NOMO-1 (cell line): ENCODE data around the gene NFAT5.
"Not testable (repeated sequence)": the region's sequence is repeated elsewhere in the genome, so short reads cannot be mapped to it uniquely, and the experiment has no call there.

Source experiments
- DNase-seq, 2 experiments: peaks; one replicate each; lab custom pipeline; 2025; ENCODE audit not compliant: unreplicated experiment in 2 of 2; lab: John Stamatoyannopoulos, UW

NFAT5 gene

GRCh38 chr16:69727916-69728270 is 162.1 kb downstream of the NFAT5 start:
- DNase-seq = no peak

DNA sequence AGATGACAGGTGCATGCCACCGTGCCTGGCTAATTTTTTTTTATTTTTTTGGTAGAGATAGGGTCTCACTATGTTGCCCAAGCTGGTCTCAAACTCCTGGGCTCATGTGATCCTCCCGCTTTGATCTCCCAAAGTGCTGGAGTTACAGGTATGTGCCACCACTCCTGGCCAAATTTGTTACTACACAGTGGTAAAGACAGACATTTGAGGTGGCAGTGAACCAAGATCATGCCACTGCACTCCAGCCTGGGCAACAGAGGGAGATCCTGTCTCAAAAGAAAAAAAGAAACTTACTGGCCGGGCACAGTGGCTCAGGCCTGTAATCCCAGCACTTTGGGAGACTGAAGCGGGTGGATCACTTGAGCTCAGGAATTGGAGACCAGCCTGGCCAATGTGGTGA is 163.3 kb downstream of the NFAT5 start:
- DNase-seq = not testable (repeated sequence)

- not testable (repeated sequence) for DNase-seq
Measured at GRCh38 chr16:69731280-69731679, 165.5 kb downstream of the NFAT5 start.

- DNase-seq = no peak
Measured at GRCh38 chr16:69732101-69732500, 166.3 kb downstream of the NFAT5 start.

DNA sequence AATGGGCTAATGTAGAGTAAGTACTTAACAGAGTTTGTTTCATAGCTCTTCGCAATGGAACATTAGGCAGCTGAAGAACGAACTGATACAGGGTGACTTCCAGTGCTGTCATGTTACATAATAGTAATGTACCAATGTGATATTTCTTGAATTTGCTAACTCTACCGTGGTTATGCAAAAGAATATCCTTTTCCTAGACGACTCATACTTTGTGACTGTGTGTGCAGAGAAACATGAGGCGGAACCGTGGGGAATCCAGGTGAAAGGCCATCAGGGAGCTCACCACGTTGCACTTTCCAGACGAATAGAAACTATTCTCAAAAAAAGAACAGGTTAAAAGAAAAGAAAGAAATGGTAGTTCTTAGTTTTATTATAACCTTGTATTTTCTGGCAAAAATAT is 175.8 kb downstream of the NFAT5 start:
- DNase-seq = no peak

DNA sequence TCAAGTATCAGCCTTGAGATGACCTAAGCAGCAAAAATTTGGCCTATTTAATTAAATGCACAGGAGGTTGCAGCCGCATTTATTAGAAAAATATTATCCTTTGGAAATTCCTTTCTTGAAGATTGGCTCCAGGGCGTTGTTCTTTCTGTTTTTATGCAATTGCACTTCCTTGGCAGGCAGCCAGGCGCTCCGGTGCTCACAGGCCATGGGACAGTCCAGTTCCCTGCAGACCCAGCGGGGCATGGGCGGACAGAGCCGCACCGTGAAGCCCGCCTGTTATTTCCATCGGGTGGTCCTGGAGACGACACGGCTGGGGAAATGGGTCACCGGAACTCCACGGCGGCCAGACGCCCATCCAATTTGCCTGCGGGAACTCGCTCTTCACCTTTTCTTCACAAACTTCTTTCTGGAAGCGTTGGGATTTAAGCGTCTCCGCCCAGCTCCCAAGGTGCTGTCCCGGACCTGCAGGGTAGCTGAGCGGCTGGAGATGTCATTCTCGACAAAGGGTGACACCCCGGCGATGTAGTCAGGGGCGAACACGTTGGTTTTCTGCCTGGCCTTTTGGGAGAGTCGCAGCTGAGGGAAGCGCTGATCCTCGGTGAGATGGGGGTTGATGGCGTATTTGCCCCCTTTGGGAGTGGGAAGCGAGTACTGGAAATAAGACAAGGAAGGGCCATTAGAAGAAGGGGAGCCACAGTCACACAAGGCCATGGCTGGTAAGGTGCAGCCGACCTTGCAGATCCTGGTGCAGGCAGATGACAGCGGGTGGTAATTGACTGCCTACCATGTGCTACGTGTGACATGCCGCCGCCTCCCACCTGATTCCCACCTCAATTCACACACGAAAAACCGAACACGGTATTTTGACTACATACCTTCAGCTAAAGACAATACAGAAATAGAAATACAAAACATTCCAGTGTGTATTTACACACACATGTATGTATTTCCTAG is 176.5 kb downstream of the NFAT5 start:
- DNase-seq = no peak

- no peak for DNase-seq
Measured at GRCh38 chr16:69744363-69745231, 178.8 kb downstream of the NFAT5 start.

- no peak for DNase-seq
Measured at GRCh38 chr16:69745232-69745612, 179.5 kb downstream of the NFAT5 start.

DNA sequence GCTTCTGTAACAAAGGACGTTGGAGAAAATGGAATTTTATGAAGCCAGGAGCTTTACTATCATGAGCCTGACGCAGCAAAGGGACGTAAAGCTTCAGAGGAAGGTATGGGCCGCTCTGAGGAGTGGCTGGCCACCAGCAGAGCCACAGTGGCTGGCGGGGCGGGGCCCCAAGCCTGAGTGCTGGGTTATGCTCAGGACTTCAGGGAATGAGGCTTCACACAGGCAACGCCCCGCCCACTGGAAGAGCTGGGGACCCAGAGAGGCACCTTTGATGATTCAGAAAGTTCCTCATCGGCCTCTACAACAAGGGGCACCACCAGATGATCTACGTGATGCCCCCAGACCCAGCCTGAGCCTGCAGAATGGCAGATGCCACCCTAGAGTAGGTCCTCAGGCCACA is 180.2 kb downstream of the NFAT5 start:
- DNase-seq = no peak

- DNase-seq = no peak
Measured at GRCh38 chr16:69747115-69747514, 181.3 kb downstream of the NFAT5 start.

GRCh38 chr16:69748694-69749345 is 183.1 kb downstream of the NFAT5 start:
- DNase-seq = no peak

DNA sequence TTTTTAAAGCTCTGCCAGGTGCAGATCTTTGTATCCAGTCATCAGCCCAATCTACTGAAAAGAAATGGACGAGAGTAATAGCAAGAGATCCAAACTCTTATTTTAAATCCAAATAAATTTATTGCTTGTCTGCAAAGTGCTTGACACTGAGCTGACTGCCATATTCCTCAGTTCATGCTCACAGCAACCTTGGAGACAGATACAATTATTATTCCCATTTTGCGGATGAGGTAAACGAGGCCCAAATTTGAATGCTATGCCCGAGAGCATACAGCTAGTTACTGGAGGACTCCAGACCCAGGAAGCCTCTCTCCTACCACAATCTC is 188.3 kb downstream of the NFAT5 start:
- DNase-seq = no peak
